HUES6 (cell line): ENCODE results near the gene CCDC71L.

Experiments
- H3K27ac ChIP-seq: 2 replicates; pipeline ENCODE4 v1.7.0; 2013; ENCODE audit warnings: low read depth, mild to moderate bottlenecking, low read length, inconsistent platforms
- H3K27me3 ChIP-seq: 2 replicates; pipeline ENCODE4 v1.6.1; 2013; ENCODE audit warnings: low read length; ENCODE audit not compliant: control insufficient read depth, insufficient read depth
- H3K36me3 ChIP-seq: 2 replicates; pipeline ENCODE4 v1.6.1; 2013; ENCODE audit warnings: low read length; ENCODE audit not compliant: control insufficient read depth, insufficient read depth
- H3K4me1 ChIP-seq: 2 replicates; pipeline ENCODE4 v1.6.1; 2013; ENCODE audit warnings: low read length; ENCODE audit not compliant: control insufficient read depth, insufficient read depth
- H3K4me3 ChIP-seq: 2 replicates; pipeline ENCODE4 v1.5.1; 2013; ENCODE audit warnings: low read depth, low read length
- H3K9ac ChIP-seq: one replicate; pipeline ENCODE4 v1.6.1; 2013; ENCODE audit warnings: mild to moderate bottlenecking, low read length
- H3K9me3 ChIP-seq: 2 replicates; pipeline ENCODE4 v1.6.1; 2013; ENCODE audit warnings: low read depth, low read length; ENCODE audit not compliant: control insufficient read depth, insufficient read depth

CCDC71L gene

DNA sequence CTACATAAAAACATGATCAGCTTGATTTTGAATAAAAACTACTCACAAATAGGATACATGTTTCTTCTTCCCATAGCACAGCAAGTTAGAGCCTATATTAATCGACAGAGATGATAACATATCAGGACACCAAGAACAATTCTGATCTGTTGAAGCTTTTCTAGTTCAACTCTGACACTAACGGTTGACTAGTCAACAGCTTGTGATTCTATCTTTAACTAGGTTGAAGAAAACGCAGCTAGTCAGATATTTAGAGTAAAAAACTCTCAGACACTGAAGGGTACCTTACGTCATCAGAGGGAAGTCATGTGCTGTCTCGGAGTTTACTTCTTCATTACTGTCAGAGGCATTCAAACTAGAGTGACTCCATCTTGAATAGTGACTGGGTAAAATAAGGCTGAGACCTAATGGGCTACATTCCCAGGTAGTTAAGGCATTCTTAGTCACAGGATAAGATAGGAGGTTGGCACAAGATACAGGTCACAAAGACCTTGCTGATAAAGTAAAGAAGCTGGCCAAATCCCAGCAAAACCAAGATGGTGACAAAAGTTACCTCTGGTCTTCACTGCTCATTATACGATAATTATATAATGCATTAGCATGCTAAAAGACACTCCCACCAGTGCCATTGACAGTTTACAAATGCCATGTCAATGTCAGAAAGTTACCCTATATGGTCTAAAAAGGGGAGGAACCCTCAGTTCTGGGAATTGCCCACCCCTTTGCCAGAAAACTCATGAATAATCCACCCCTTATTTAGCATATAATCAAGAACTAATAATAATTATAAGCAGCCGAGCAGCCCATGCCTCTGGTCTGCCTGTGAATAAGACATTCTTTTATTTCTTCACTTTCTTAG lies 21.3 kb downstream of the CCDC71L start:
- no peak overlapping the region for H3K9ac ChIP-seq
- no peaks in the 10 kb centered on the region for H3K36me3 ChIP-seq
- H3K27ac ChIP-seq = no peak overlapping the region
- no peak overlapping the region for H3K4me3 ChIP-seq
- no peaks in the 10 kb centered on the region for H3K9me3 ChIP-seq
- no peaks in the 10 kb centered on the region for H3K4me1 ChIP-seq
- no peaks in the 10 kb centered on the region for H3K27me3 ChIP-seq

DNA sequence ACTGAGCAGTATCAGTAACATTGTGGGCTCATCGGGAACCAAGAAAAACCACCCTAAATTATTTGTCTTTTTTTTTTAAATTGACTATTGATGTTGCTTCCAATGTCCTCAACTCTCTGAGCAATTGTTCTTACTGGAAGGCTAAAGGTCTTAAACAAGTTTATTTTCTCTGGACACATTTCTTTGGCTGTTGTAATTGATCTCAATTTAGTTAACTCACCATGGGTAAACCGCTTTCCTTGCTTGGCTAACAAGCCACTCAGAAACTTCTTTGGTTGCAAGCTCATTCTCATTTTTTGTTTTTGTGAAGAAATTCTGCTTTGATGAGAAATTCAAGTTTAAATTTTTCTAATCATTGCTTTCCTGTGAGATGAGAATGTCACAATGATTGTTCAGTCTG lies 25.5 kb downstream of the CCDC71L start:
- no peak overlapping the region for H3K27ac ChIP-seq
- H3K9ac ChIP-seq = no peak overlapping the region
- H3K9me3 ChIP-seq = no peaks in the 10 kb centered on the region; the same call in 1 of the 2 replicates
- H3K27me3 ChIP-seq = peaks cover 20% of the 10 kb centered on the region
- no peaks in the 10 kb centered on the region for H3K4me1 ChIP-seq
- H3K4me3 ChIP-seq = no peak overlapping the region
- H3K36me3 ChIP-seq = no peaks in the 10 kb centered on the region

DNA sequence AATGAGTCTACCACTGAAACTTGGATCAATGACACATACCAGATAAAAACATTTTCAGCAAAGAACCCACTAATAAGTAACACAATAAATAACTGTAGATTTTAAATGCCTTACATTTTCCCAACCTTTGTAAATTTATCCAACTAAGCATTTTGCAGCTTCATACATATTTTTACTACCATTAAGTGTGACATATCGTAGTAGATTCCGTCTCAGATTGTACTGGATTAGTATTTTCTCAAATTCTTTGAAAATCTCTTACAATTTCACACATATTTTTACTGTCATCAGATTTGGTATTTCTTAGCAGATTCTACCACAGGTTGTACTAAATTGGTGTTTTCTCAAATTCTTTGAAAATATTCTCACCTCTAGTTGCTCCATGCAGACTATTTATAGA lies 26.0 kb downstream of the CCDC71L start:
- H3K27me3 ChIP-seq = peaks cover 20% of the 10 kb centered on the region
- no peak overlapping the region for H3K4me3 ChIP-seq
- no peaks in the 10 kb centered on the region for H3K4me1 ChIP-seq
- H3K27ac ChIP-seq = no peak overlapping the region
- H3K9ac ChIP-seq = no peak overlapping the region
- H3K9me3 ChIP-seq = no peaks in the 10 kb centered on the region; the same call in 1 of the 2 replicates
- no peaks in the 10 kb centered on the region for H3K36me3 ChIP-seq

DNA sequence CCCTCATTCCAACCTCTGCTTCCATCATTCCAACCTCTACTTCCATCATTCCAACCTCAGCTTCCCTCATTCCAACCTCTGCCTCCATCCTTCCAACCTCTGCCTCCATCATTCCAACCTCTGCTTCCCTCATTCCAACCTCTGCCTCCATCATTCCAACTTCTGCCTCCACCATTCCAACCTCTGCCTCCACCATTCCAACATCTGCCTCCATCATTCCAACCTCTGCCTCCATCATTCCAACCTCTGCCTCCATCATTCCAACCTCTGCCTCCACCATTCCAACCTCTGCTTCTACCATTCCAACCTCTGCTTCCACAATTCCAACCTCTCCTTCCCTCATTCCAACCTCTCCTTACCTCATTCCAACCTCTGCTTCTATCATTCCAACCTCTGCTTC lies 30.3 kb downstream of the CCDC71L start:
- H3K9me3 ChIP-seq = no peaks in the 10 kb centered on the region; the same call in 1 of the 2 replicates
- no peak overlapping the region for H3K9ac ChIP-seq
- H3K4me3 ChIP-seq = no peak overlapping the region
- peaks cover 20% of the 10 kb centered on the region for H3K27me3 ChIP-seq
- no peaks in the 10 kb centered on the region for H3K36me3 ChIP-seq
- H3K27ac ChIP-seq = no peak overlapping the region
- H3K4me1 ChIP-seq = peaks cover 8% of the 10 kb centered on the region

DNA sequence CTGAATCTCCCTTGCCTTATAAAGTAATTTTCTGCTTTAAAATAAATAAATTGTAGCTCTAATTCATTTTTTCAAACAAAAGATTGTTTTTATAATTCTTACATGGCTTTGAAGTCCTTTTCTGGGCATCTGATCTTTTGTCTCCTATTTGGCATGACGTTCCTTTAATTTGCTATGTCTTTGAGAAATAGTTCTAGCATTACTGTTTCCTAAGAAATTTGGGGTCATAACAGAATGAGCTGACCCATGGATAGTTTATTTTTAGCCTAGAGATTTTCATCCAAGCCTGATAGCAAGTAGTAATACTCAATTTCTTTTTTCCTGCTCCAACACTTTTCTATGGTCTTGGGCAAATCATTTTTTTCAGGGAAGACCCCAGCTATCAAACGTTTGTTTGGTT lies 31.4 kb downstream of the CCDC71L start:
- no peaks in the 10 kb centered on the region for H3K36me3 ChIP-seq
- no peak overlapping the region for H3K9ac ChIP-seq
- H3K4me3 ChIP-seq = no peak overlapping the region
- H3K4me1 ChIP-seq = peaks cover 8% of the 10 kb centered on the region
- peaks cover 2% of the 10 kb centered on the region; the same call in 1 of the 2 replicates for H3K9me3 ChIP-seq
- no peak overlapping the region for H3K27ac ChIP-seq
- H3K27me3 ChIP-seq = peaks cover 20% of the 10 kb centered on the region

DNA sequence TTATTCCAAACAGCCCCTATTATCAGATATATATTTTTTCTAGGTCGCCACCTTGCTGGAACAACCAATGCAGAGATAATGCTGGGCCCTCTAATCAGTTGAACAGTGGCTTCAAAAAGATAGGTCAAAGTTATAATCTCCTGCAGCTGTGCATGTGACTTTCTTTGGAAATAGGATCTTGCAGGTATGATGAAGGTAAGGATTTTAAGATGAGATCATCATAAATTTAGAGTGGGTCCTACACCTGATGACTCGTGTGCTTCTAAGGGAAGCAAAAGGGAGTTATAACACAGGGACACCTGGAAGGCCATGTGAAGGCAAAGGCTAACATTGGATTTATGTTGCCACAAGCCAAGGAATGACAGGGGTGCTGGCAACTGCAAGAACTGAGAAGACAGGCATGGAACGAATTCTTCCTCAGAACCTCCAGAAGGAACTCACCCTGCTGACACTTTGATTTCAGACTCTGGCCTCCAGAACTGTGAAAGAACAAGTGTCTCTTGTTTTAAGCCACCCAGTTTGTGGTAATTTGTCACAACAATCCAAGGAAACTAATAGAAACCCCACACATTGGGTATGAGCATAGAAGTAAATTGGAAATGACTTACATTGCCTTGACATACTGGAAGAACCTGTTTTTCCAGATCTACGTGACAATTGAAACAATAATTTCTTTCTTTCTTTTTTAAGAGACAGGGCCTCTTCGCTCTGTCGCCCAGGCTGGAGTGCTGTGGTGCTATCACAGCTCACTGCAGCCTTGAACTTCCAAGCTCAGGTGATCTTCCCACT lies 34.4 kb downstream of the CCDC71L start:
- Histone ChIP-seq H3K27ac (no peak overlapping the region), H3K27me3 (peaks cover 11% of the 10 kb centered on the region; the same call in 1 of the 2 replicates), H3K9me3 (peaks cover 8% of the 10 kb centered on the region), H3K36me3 (no peaks in the 10 kb centered on the region), H3K9ac (no peak overlapping the region), H3K4me3 (no peak overlapping the region), H3K4me1 (peaks cover 8% of the 10 kb centered on the region)

DNA sequence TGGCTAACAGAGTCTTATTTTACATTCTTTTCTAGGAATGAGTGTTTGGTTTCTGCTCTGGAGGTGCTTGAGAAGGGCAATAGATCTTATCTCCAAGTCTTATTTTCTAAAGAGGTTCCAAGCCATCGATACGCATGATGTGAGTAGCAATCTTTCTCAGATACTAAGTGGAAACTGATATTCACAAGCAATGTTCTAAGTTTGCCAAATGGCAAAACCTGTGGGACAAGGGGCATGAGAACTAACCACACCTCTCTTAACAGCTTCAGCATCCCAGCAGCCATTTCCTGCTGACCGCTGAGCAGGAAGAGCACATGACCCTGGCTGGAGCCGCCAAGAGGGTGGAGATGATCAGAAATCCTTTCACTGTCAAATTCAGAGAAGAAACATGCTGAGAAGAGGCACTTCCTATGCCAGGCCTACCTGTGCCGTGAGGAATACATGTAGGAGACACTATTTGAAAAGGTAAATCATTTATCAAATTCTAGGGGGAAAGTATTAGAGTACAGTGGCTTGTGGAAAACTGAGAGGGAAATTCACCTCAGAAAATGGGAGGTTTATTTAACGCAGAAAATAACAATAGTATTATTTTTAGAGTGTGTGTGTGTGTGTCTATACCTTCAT lies 35.2 kb downstream of the CCDC71L start:
- H3K4me1 ChIP-seq = peaks cover 8% of the 10 kb centered on the region
- H3K9me3 ChIP-seq = peaks cover 14% of the 10 kb centered on the region
- H3K4me3 ChIP-seq = no peak overlapping the region
- no peaks in the 10 kb centered on the region for H3K36me3 ChIP-seq
- peaks cover 3% of the 10 kb centered on the region; the same call in 1 of the 2 replicates for H3K27me3 ChIP-seq
- H3K27ac ChIP-seq = no peak overlapping the region
- no peak overlapping the region for H3K9ac ChIP-seq

DNA sequence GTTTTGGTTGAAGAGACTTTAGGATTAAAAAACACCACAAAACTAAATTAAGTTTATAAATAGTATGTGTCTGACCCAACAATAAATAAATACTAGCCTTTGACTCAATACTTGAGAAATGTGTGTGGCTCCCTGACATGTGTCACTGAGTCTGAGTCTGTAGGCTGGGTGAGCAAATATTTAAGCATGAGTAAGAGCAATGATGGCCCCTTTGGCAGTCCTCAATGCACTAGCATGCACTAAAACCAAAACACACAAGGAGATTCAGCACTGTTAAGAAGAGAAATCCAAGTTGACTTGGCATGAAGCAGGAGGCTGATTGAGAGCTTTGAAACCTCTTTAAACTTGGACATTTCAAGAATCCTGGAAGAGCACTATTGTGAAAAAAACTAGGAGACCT lies 37.1 kb downstream of the CCDC71L start:
- Histone ChIP-seq H3K4me3 (no peak overlapping the region), H3K9me3 (peaks cover 14% of the 10 kb centered on the region), H3K4me1 (peaks cover 8% of the 10 kb centered on the region), H3K27me3 (no peaks in the 10 kb centered on the region), H3K36me3 (no peaks in the 10 kb centered on the region), H3K9ac (no peak overlapping the region), H3K27ac (no peak overlapping the region)

DNA sequence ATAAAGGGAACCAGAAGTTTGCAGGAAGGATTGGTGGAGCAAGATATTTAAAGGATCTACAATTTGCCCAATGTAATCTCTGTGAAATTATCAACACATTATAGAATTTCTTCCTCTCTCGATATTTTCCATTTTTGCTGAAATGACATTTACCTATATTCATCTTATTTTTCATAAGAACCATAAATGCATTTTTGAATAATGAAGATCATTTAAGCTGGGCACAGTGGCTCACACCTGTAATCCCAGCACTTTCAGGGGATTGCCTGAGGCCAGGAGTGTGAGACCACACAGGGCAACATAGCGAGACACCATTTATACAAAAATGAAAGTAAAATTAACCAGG lies 37.7 kb downstream of the CCDC71L start:
- H3K27ac ChIP-seq = no peak overlapping the region
- peaks cover 8% of the 10 kb centered on the region for H3K4me1 ChIP-seq

DNA sequence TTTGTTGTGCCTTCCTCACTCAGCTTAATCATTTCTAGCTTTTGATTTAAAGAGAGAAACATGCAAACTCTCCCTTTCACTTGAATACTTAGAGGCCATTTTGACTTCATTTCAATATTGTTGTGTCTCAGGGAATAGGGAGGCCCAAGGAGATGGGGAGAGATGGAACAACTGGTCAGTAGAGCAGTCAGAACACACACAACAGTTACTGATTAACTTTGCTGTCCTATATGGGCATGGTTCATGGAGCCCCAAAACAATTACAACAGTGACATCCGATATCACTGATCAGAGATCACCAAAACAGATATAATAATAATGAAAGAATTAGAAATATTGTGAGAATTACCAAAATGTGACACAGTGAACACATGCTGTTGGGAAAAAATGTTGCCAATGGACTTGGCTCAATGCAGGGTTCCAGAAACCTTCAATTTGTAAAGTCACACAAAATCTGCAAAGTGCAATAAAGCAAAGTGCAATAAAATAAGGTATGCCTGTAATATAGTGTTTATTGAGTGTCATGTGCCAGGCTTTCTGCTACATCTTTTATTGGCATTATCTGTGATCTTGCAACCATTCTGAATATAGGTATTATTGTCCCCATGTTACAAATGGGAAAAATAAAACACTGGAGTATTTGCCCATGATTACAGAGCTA lies 38.2 kb downstream of the CCDC71L start:
- H3K4me3 ChIP-seq = no peak overlapping the region

More for the DNA sequence above, 37.7 kb downstream of the CCDC71L start:
- H3K9me3 ChIP-seq = peaks cover 14% of the 10 kb centered on the region
- H3K4me3 ChIP-seq = no peak overlapping the region
- no peaks in the 10 kb centered on the region for H3K36me3 ChIP-seq
- no peaks in the 10 kb centered on the region for H3K27me3 ChIP-seq
- no peak overlapping the region for H3K9ac ChIP-seq

More for the DNA sequence above, 38.2 kb downstream of the CCDC71L start:
- H3K4me1 ChIP-seq = peaks cover 8% of the 10 kb centered on the region
- H3K27ac ChIP-seq = no peak overlapping the region
- no peak overlapping the region for H3K9ac ChIP-seq
- H3K9me3 ChIP-seq = peaks cover 14% of the 10 kb centered on the region
- no peaks in the 10 kb centered on the region for H3K36me3 ChIP-seq
- H3K27me3 ChIP-seq = no peaks in the 10 kb centered on the region
